ENCODE results near the gene TTYH2.
"Not testable (repeated sequence)": the region's sequence is repeated elsewhere in the genome, so short reads cannot be mapped to it uniquely, and the experiment has no call there.

The TTYH2 gene

GRCh38 chr17:74212913-74213791 is at the start of gene TTYH2:
Gene TTYH2 (plus strand): TSS chr17:74213571. CDS start chr17:74213588, 17 bp downstream.
- DNase-seq (ENCODE audit: low read depth in 3 of 3): peak; percentile 49 to 62 (median 51)

GRCh38 chr17:74163836-74164235 is 49.5 kb upstream of the TTYH2 start:
- DNase-seq (ENCODE audit: low read depth in 3 of 3): no peak

DNA sequence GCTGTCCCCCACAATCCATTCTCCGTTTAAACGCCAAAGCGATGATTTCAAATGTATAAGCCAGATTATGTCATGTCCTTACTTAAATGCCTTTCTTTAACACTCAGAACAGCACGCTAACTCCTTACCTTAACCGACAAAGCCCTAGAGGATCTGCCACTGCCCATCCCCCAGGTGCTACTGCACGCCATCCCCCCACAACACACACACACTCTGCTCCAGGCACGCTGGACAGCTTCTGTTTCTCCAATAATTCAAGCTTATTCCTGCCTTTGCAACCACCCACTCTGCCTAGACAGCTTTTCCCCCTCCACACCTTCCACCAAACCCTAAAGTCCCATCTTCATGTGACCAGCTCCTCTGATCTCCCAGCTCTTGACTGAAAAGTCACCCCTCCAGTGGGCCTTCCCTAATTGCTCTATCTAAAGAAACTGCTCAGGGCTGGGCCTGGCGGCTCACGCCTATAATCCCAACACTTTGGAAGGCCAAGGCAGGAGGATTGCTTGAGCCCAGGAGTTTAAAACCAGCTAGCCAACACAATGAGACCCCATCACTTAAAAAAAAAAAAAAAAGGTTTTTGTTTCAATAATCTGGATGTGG is 48.8 kb upstream of the TTYH2 start:
- DNase-seq (ENCODE audit: low read depth in 3 of 3): no peak

GRCh38 chr17:74165797-74166365 is 47.5 kb upstream of the TTYH2 start:
- DNase-seq (ENCODE audit: low read depth in 3 of 3): no peak

- no peak for DNase-seq (ENCODE audit: low read depth in 3 of 3)
Observed at GRCh38 chr17:74170924-74171323, 42.4 kb upstream of the TTYH2 start.

GRCh38 chr17:74172700-74173099 is 40.7 kb upstream of the TTYH2 start:
- no peak for DNase-seq (ENCODE audit: low read depth in 3 of 3)

GRCh38 chr17:74176546-74177001 is 36.8 kb upstream of the TTYH2 start:
- peak; percentile 21 to 31 (median 22) for DNase-seq (ENCODE audit: low read depth in 3 of 3)

- no peak for DNase-seq (ENCODE audit: low read depth in 3 of 3)
Observed at GRCh38 chr17:74177018-74177450, 36.3 kb upstream of the TTYH2 start.

DNA sequence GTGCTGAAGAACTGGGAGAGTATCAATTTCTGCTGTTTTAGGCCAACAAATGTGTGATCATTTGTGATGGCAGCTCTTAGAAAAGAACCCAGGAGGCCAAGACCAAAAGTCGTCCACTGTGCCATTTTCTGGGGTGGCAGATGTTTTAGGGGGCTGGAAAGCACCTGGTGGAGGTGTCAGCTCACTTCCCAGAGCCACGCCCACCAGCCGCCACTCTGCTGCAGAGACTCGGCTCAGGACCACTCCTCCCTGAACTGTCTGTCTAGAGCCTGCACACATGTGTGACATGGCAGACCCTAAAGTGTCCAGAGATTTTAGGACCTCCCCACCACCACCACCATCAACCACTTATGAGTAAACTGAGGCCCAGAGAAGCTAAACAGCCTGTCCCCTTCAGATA is 33.8 kb upstream of the TTYH2 start:
- DNase-seq (ENCODE audit: low read depth in 3 of 3): no peak

GRCh38 chr17:74180336-74180735 is 33.0 kb upstream of the TTYH2 start:
- DNase-seq (ENCODE audit: low read depth in 3 of 3): no peak

- no peak for DNase-seq (ENCODE audit: low read depth in 3 of 3)
Observed at GRCh38 chr17:74181341-74181740, 32.0 kb upstream of the TTYH2 start.

- DNase-seq (ENCODE audit: low read depth in 3 of 3): no peak
Observed at GRCh38 chr17:74182041-74182723, 31.2 kb upstream of the TTYH2 start.

GRCh38 chr17:74183411-74183810 is 30.0 kb upstream of the TTYH2 start:
- no peak for DNase-seq (ENCODE audit: low read depth in 3 of 3)

- DNase-seq (ENCODE audit: low read depth in 3 of 3): no peak
Observed at GRCh38 chr17:74185571-74186185, 27.7 kb upstream of the TTYH2 start.

GRCh38 chr17:74186498-74186897 is 26.9 kb upstream of the TTYH2 start:
- no peak for DNase-seq (ENCODE audit: low read depth in 3 of 3)

- no peak for DNase-seq (ENCODE audit: low read depth in 3 of 3)
Observed at GRCh38 chr17:74187761-74188160, 25.6 kb upstream of the TTYH2 start.

DNA sequence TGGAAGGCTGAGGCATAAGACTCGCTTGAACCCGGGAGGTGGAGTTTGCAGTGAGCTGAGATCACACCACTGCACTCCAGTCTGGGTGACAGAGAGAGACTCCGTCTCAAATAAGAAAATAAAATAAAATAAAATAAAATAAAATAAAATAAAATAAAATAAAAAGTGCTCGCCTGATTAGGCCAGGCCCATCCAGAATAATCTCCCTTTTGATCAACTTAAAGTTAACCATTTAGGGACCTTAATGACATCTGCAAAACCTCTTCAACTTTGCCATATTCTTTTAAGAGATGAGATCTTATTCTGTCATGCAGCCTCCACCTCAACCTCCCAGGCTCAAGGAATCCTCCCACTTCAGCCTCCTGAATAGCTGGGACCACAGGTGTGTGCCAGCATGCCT is 24.7 kb upstream of the TTYH2 start:
- DNase-seq (ENCODE audit: low read depth in 3 of 3): not testable (repeated sequence)

GRCh38 chr17:74190154-74190553 is 23.2 kb upstream of the TTYH2 start:
- DNase-seq (ENCODE audit: low read depth in 3 of 3): no peak

GRCh38 chr17:74190807-74191406 is 22.5 kb upstream of the TTYH2 start:
- no peak for DNase-seq (ENCODE audit: low read depth in 3 of 3)

- DNase-seq (ENCODE audit: low read depth in 3 of 3): no peak
Observed at GRCh38 chr17:74192950-74193781, 20.2 kb upstream of the TTYH2 start.

All from stimulated activated CD4-positive, alpha-beta T cell treated with anti-CD3 and anti-CD28 coated beads, TNF-alpha, amount 100 ng/mL, for 48 hours (primary cell).